Endothelial cell of umbilical vein (primary cell): Measurements from ENCODE around the gene SLC6A19. TPM values are rescaled to one million over a fixed set of nuclear protein-coding genes. Genes with fewer than 3 reads are reported as not detected.

Experiments
- BruUV-seq: library from RNA; stranded (reverse); fragments of 400-500 nt; replicated peaks from 2 replicates; lab custom pipeline; 2021; lab: Mats Ljungman, UMichigan
- CTCF ChIA-PET: fragments of 300-600, 350-600 bp; sonication (Branson Sonifier 250); formaldehyde crosslinking; loops from one replicate; lab custom pipeline; 2021; ENCODE audit warnings: antibody characterized with exemption, inconsistent platforms; lab: Charles Lee
- POLR2A ChIA-PET: fragments of 300-600, 350-600 bp; sonication (Branson Sonifier 250); formaldehyde crosslinking; loops from one replicate; lab custom pipeline; 2021; ENCODE audit warnings: antibody characterized with exemption, inconsistent platforms; lab: Charles Lee
- DNase-seq: peaks from one replicate; pipeline ENCODE4 v3.0.0-alpha.2; 2011; ENCODE audit warnings: low read depth, low spot score
- FAIRE-seq: peaks from 2 replicates; lab custom pipeline; 2011; peaks lifted over from hg19 to GRCh38; lab: Jason Lieb, UNC
- H2AFZ ChIP-seq: 2 replicates; pipeline ENCODE4 v1.6.0; 2012; ENCODE audit warnings: low read depth, low read length, control low read depth, inconsistent platforms
- H3K27ac ChIP-seq: 2 replicates; pipeline ENCODE4 v1.5.1; 2011; ENCODE audit warnings: low read depth, mild to moderate bottlenecking, control low read depth, low read length, moderate library complexity; ENCODE audit not compliant: insufficient read depth
- H3K27me3 ChIP-seq, 2 experiments: 2 replicates each; pipeline versions ENCODE4 v1.6.0 to v1.6.1; 2011; ENCODE audit warnings: low read length in 2 of 2, mixed read lengths in 1 of 2; ENCODE audit not compliant: control insufficient read depth in 2 of 2, insufficient read depth in 2 of 2
- H3K36me3 ChIP-seq, 2 experiments: 2 replicates in 1 of 2; 3 replicates in 1 of 2; pipeline ENCODE4 v1.5.1; 2011; ENCODE audit warnings: low read length in 2 of 2, mild to moderate bottlenecking in 1 of 2, moderate library complexity in 1 of 2; ENCODE audit not compliant: control insufficient read depth in 2 of 2, insufficient read depth in 2 of 2; ENCODE audit errors: extremely low read depth in 1 of 2
- H3K4me1 ChIP-seq: 3 replicates; pipeline ENCODE4 v1.5.1; 2011; ENCODE audit warnings: mild to moderate bottlenecking, low read length; ENCODE audit not compliant: control insufficient read depth, insufficient read depth; ENCODE audit errors: extremely low read depth
- H3K4me2 ChIP-seq: 2 replicates; pipeline ENCODE4 v1.6.1; 2011; ENCODE audit warnings: low read length, control low read depth, mixed read lengths; ENCODE audit not compliant: insufficient read depth
- H3K4me3 ChIP-seq, 3 experiments: fragments of 200-600 bp in 1 of 3; sonication (generic), shearing (Covaris generic) in 1 of 3; replicated peaks in 1 of 3; 2 replicates each; pipeline ENCODE4 v1.5.1; 2011 to 2016; ENCODE audit warnings: control low read depth in 3 of 3, low read length in 3 of 3, mild to moderate bottlenecking in 2 of 3, inconsistent platforms in 1 of 3, low read depth in 1 of 3, moderate library complexity in 1 of 3; ENCODE audit not compliant: insufficient read depth in 1 of 3
- H3K79me2 ChIP-seq: 2 replicates; pipeline ENCODE4 v1.6.0; 2012; ENCODE audit warnings: low read length, inconsistent platforms; ENCODE audit not compliant: control insufficient read depth, insufficient read depth
- H3K9ac ChIP-seq: replicated peaks from 2 replicates; pipeline ENCODE3; 2011; ENCODE audit warnings: low read length, control low read depth; ENCODE audit not compliant: insufficient read depth; ENCODE audit errors: extremely low read depth
- H3K9me1 ChIP-seq: replicated peaks from 3 replicates; pipeline ENCODE4 v1.6.0; 2011; ENCODE audit warnings: mild to moderate bottlenecking, low read length; ENCODE audit not compliant: control insufficient read depth, insufficient read depth; ENCODE audit errors: extremely low read depth
- H3K9me3 ChIP-seq: replicated peaks from 2 replicates; pipeline ENCODE4 v1.5.1; 2012; ENCODE audit warnings: low read length, inconsistent platforms; ENCODE audit not compliant: control insufficient read depth, insufficient read depth
- H4K20me1 ChIP-seq: replicated peaks from 2 replicates; pipeline ENCODE3; 2011; ENCODE audit warnings: mild to moderate bottlenecking, low read length; ENCODE audit not compliant: control insufficient read depth, insufficient read depth; ENCODE audit errors: extremely low read depth
- CTCF ChIP-seq, 2 donors: IDR thresholded peaks; 1 replicate in 1 of 2; 2 replicates in 1 of 2; pipeline ENCODE4 v1.5.1; 2011; ENCODE audit warnings: low read length in 2 of 2, mild to moderate bottlenecking in 2 of 2, moderate library complexity in 2 of 2, control low read depth in 1 of 2, inconsistent platforms in 1 of 2, low read depth in 1 of 2; ENCODE audit not compliant: insufficient read depth in 1 of 2; ENCODE audit errors: extremely low read depth in 1 of 2
- EZH2 ChIP-seq: IDR thresholded peaks from 2 replicates; pipeline ENCODE4 v1.6.1; 2012; ENCODE audit warnings: borderline replicate concordance, low read depth, mild to moderate bottlenecking, moderate library complexity, low read length, inconsistent platforms; ENCODE audit not compliant: severe bottlenecking
- FOS ChIP-seq: IDR thresholded peaks from 2 replicates; pipeline ENCODE4 v1.6.1; 2011; ENCODE audit warnings: mild to moderate bottlenecking, low read length, moderate library complexity, borderline replicate concordance; ENCODE audit not compliant: insufficient read depth
- GATA2 ChIP-seq: IDR thresholded peaks from 2 replicates; pipeline ENCODE4 v1.7.0; 2011; ENCODE audit warnings: low read depth, mild to moderate bottlenecking, moderate library complexity, mixed read lengths, low read length; ENCODE audit not compliant: insufficient read length, insufficient read depth
- JUN ChIP-seq: IDR thresholded peaks from 2 replicates; pipeline ENCODE4 v1.6.1; 2011; ENCODE audit warnings: borderline replicate concordance, low read depth; ENCODE audit not compliant: insufficient read length, insufficient read depth
- MAX ChIP-seq: IDR thresholded peaks from 2 replicates; pipeline ENCODE4 v1.6.1; 2011; ENCODE audit not compliant: insufficient read depth, insufficient read length
- MYC ChIP-seq: IDR thresholded peaks from one replicate; pipeline ENCODE4 v1.6.1; 2011; ENCODE audit warnings: mild to moderate bottlenecking, low read depth, low read length
- POLR2A ChIP-seq: IDR thresholded peaks from 2 replicates; pipeline ENCODE4 v1.6.1; 2012; ENCODE audit warnings: low read depth, mild to moderate bottlenecking, control low read depth, low read length
- POLR2AphosphoS5 ChIP-seq: IDR thresholded peaks from 2 replicates; pipeline ENCODE4 v1.6.1; 2012; ENCODE audit warnings: low read depth, mild to moderate bottlenecking, control low read depth, low read length, moderate library complexity; ENCODE audit not compliant: insufficient read depth
- dilution Hi-C: fragments of 300-500 bp; cut with MboI; formaldehyde crosslinking; loops from one replicate; pipeline ENCODE4 v1.15.0; 2019; ENCODE audit warnings: low sequenced_read_pairs; ENCODE audit not compliant: extremely low pct_ligation_motif_present
- intact Hi-C: fragments of 100-400 bp; cut with micrococcal nuclease; formaldehyde crosslinking; loops from one replicate; pipeline ENCODE4 v1.10.0; 2022
- polyA plus RNA-seq, 4 experiments: library from polyadenylated mRNA; depleted of rRNA in 3 of 4; stranded (reverse) in 3 of 4; unstranded in 1 of 4; fragments of >200 nt; gene quantifications; 2 replicates each; pipeline versions ENCODE4 v1.2.1 to v1.2.3, GENCODE V29; 2011 to 2012; ENCODE audit warnings: missing spikeins in 1 of 4
- total RNA-seq: library from RNA; stranded (reverse); gene quantifications from 2 replicates; pipeline ENCODE4 v1.2.3, GENCODE V29; 2021

The SLC6A19 gene
- total and polyA plus RNA-seq, 2 donors (not counting 3 experiments of a cell fraction or from before 2014, with no cell fraction given), result not detected

- POLR2A ChIA-PET, result no interaction called here
- Histone ChIP-seq H4K20me1 (no peaks in the 10 kb centered on the region), H3K9me1 (no peaks in the 10 kb centered on the region), H3K4me1 (no peaks in the 10 kb centered on the region), H3K27me3 (no peaks in the 10 kb centered on the region), H3K4me3 (no peak overlapping the region), H3K36me3 (no peaks in the 10 kb centered on the region), H3K4me2 (no peak overlapping the region), H2AFZ (no peak overlapping the region), H3K9me3 (no peaks in the 10 kb centered on the region), H3K9ac (no peak overlapping the region), H3K27ac (no peak overlapping the region), H3K79me2 (no peaks in the 10 kb centered on the region)
- no peak for DNase-seq
- dilution Hi-C loops (no loop called here), intact Hi-C loops (no loop called here)
- TF ChIP-seq POLR2AphosphoS5 (no peak), GATA2 (no peak), JUN (no peak), FOS (no peak), MAX (no peak), POLR2A (no peak), CTCF (IDR thresholded peaks at IDR 0.05; ENCODE audit: extremely low read depth in 1 of 2, insufficient read depth in 1 of 2, low read depth in 1 of 2, low read length in 2 of 2) (no peak), EZH2 (no peak), MYC (no peak)
- CTCF ChIA-PET, result no interaction called here
- no TSS peak for BruUV-seq
- no peak for FAIRE-seq
These were observed 18.3 kb downstream of the SLC6A19 start for GRCh38 chr5:1219768-1220100.
